Loucy (cell line): ENCODE measurements around the gene BCAS3.

Source experiments
- H2AFZ ChIP-seq: fragments of 200-600 bp; sonication (generic); 2 replicates; pipeline ENCODE4 v1.6.0; 2016; ENCODE audit warnings: antibody characterized with exemption, mild to moderate bottlenecking, low read length, moderate library complexity
- H3F3A ChIP-seq: fragments of 200-600 bp; 2 replicates; pipeline ENCODE4 v1.6.0; 2016; ENCODE audit warnings: antibody characterized with exemption, low read depth, mild to moderate bottlenecking
- H3K27me3 ChIP-seq: fragments of 200-600 bp; sonication (generic); 2 replicates; pipeline ENCODE4 v1.6.1; 2014; ENCODE audit warnings: low read length, mild to moderate bottlenecking; ENCODE audit not compliant: insufficient read depth, poor library complexity, severe bottlenecking
- H3K36me3 ChIP-seq: fragments of 200-600 bp; sonication (generic); 2 replicates; pipeline ENCODE4 v1.6.1; 2016; ENCODE audit warnings: low read length; ENCODE audit not compliant: insufficient read depth
- H3K4me1 ChIP-seq: fragments of 200-600 bp; sonication (generic); 2 replicates; pipeline ENCODE4 v1.5.1; 2014; ENCODE audit warnings: low read length, mild to moderate bottlenecking; ENCODE audit not compliant: insufficient read depth, poor library complexity, severe bottlenecking
- H3K4me2 ChIP-seq: fragments of 200-600 bp; sonication (generic); 2 replicates; pipeline ENCODE4 v1.6.0; 2014; ENCODE audit warnings: antibody characterized with exemption, low read length, low read depth, mild to moderate bottlenecking; ENCODE audit not compliant: poor library complexity, severe bottlenecking
- H3K4me3 ChIP-seq: fragments of 200-600 bp; sonication (generic); 2 replicates; pipeline ENCODE4 v1.5.1; 2014; ENCODE audit warnings: low read length, mild to moderate bottlenecking, mixed read lengths; ENCODE audit not compliant: poor library complexity, severe bottlenecking
- H3K79me2 ChIP-seq: fragments of 200-600 bp; sonication (generic); 2 replicates; pipeline ENCODE4 v1.6.1; 2014; ENCODE audit warnings: low read length; ENCODE audit not compliant: insufficient read depth
- H3K9ac ChIP-seq: fragments of 200-600 bp; sonication (generic); 2 replicates; pipeline ENCODE4 v1.6.0; 2014; ENCODE audit warnings: mild to moderate bottlenecking, low read depth, low read length, moderate library complexity; ENCODE audit not compliant: poor library complexity, severe bottlenecking
- H3K9me2 ChIP-seq: fragments of 200-600 bp; sonication (generic); replicated peaks from 2 replicates; pipeline ENCODE4 v1.6.1; 2016; ENCODE audit warnings: low read depth, low read length, mixed read lengths
- H3K9me3 ChIP-seq: fragments of 200-600 bp; sonication (generic); 2 replicates; pipeline ENCODE4 v1.6.1; 2014; ENCODE audit warnings: mild to moderate bottlenecking, antibody characterized with exemption, low read length, low read depth; ENCODE audit not compliant: insufficient read depth
- H4K20me1 ChIP-seq: fragments of 200-600 bp; sonication (generic); 2 replicates; pipeline ENCODE4 v1.6.0; 2014; ENCODE audit warnings: antibody characterized with exemption, low read length, mild to moderate bottlenecking; ENCODE audit not compliant: insufficient read depth, poor library complexity, severe bottlenecking
- CTCF ChIP-seq: fragments of 200-600 bp; sonication (generic); conservative IDR thresholded peaks from 2 replicates; pipeline ENCODE4 v1.5.1; 2014; ENCODE audit warnings: mild to moderate bottlenecking, antibody characterized with exemption, low read length
- EZH2phosphoT487 ChIP-seq: fragments of 200-600 bp; IDR thresholded peaks from 2 replicates; pipeline ENCODE4 v1.6.1; 2018; ENCODE audit warnings: antibody characterized with exemption, mild to moderate bottlenecking, moderate library complexity, borderline replicate concordance

Gene BCAS3

GRCh38 chr17:61286449-61286848 is 608.8 kb downstream of the BCAS3 start:
- no peaks in the 10 kb centered on the region for H3K79me2 ChIP-seq
- no peak overlapping the region for H3K4me3 ChIP-seq
- no peaks in the 10 kb centered on the region for H3K9me2 ChIP-seq
- H3K27me3 ChIP-seq = no peaks in the 10 kb centered on the region
- no peak for TF ChIP-seq EZH2phosphoT487
- TF ChIP-seq CTCF = no peak
- no peaks in the 10 kb centered on the region for H3K9me3 ChIP-seq
- H3K4me1 ChIP-seq = peaks cover 9% of the 10 kb centered on the region
- no peaks in the 10 kb centered on the region for H4K20me1 ChIP-seq
- H3F3A ChIP-seq = no peaks in the 10 kb centered on the region
- H2AFZ ChIP-seq = no peak overlapping the region
- H3K9ac ChIP-seq = no peak overlapping the region
- H3K36me3 ChIP-seq = no peaks in the 10 kb centered on the region
- no peak overlapping the region for H3K4me2 ChIP-seq

- H3K27me3 ChIP-seq = no peaks in the 10 kb centered on the region
- no peaks in the 10 kb centered on the region for H4K20me1 ChIP-seq
- H3K36me3 ChIP-seq = no peaks in the 10 kb centered on the region
- no peak overlapping the region for H3K9ac ChIP-seq
- H3K4me2 ChIP-seq = no peak overlapping the region
- H3K9me2 ChIP-seq = no peaks in the 10 kb centered on the region
- H3K4me1 ChIP-seq = no peaks in the 10 kb centered on the region
- no peaks in the 10 kb centered on the region for H3K9me3 ChIP-seq
- H3K4me3 ChIP-seq = no peak overlapping the region
- H3F3A ChIP-seq = no peaks in the 10 kb centered on the region
- H3K79me2 ChIP-seq = no peaks in the 10 kb centered on the region
- H2AFZ ChIP-seq = no peak overlapping the region
- TF ChIP-seq EZH2phosphoT487 (no peak), CTCF (no peak)
These were observed 612.0 kb downstream of the BCAS3 start for GRCh38 chr17:61289408-61290385.

DNA sequence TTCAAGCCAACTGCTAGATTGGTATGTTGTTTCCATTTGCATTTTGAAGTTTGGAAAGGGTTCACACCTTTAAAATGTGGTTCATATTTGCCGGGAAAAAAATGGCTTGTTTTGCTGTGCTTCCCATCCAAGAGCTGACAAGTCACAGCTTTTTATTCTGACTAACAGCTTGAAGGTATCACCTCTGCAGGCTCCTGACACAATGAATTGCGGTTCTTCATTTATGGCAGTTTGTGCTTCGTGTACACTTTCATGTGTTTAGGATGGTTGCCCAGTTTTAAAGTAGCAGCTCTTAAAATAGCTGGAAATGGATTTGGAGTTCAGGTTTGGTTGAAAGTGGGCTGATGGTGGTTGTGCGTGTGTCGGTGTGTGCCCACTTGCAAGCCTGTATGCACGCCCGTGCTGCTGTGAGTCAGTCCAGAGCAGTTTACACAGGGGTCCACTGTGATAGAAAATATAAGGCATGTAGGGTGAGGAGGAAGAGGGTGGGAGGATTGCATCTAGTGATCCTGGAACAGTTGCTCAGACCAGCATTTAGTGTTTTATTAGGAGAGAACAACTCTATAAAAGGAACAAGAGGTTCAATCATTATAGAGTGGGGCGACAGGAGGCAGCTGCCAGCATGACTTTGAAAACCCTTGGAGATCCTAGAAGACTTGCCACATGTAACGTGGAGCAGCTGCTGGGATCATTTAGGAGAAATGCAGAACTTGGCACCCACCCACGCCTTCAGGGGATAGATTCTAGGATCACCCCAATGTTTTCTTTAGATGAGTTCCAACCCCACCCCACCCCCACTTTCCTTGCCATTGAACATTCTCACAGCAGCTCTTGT is 614.0 kb downstream of the BCAS3 start:
- no peaks in the 10 kb centered on the region for H3K36me3 ChIP-seq
- H3K9ac ChIP-seq = no peak overlapping the region
- H3K79me2 ChIP-seq = no peaks in the 10 kb centered on the region
- H3K9me2 ChIP-seq = no peaks in the 10 kb centered on the region
- TF ChIP-seq CTCF = no peak
- TF ChIP-seq EZH2phosphoT487 = no peak
- H2AFZ ChIP-seq = no peak overlapping the region
- H3K4me2 ChIP-seq = no peak overlapping the region
- H3K4me3 ChIP-seq = no peak overlapping the region
- no peaks in the 10 kb centered on the region for H3K9me3 ChIP-seq
- H3K4me1 ChIP-seq = no peaks in the 10 kb centered on the region
- H4K20me1 ChIP-seq = no peaks in the 10 kb centered on the region
- H3F3A ChIP-seq = no peaks in the 10 kb centered on the region
- H3K27me3 ChIP-seq = no peaks in the 10 kb centered on the region
